Measurements from ENCODE around the gene ALDH1L2.
A peak's percentile ranks its signal among the peaks of the same experiment; 100 is the strongest.

The ALDH1L2 gene

DNA sequence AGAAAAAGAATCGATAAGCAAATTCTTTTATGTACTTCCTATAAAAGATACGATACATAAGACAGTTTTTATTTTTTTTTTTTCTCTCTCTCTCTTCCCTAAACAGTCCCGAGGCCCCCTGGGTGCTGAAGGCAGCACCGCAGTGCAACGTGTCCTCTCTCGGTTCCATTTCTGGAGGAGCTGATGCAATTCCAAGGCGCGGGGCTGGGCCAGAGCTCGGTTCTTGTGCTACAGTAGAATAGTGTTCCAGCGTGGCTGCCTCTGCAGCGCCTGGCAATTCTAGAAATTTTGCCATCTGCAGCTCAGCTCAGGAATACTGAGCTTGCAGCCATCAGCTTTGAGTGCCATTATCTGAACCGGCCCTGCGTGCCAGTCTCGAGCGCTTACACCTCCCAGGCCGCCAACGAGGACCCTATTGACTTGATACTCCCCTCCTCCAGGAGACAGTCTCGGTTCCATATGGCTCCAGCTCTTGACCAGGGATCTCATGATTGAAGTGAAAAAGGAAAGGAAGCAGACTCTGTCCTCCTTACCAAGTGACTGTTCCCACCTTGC, 630 bp downstream of the ALDH1L2 start:
- DNase-seq (ENCODE audit: low read depth) = no peak

DNA sequence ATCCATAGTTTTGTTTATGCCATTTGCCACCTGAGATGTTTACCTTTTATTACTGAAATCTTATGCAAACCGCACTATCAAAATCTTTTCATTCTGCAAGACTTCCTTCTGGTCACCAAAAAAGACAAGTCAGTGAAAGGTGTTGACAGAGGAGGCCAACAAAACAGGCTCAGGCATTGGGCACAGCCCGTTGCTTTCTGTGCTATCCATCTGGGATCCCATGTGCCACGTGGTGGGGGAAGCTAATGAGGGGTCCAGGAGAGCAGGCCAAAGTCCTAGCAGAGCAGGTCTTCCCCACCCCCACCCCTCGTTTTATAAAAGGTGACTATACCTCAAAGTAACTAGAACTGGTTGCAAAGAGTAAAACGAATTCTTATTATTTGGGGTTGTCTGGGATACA, 1.2 kb downstream of the ALDH1L2 start:
- no peak for DNase-seq (ENCODE audit: low read depth)

DNA sequence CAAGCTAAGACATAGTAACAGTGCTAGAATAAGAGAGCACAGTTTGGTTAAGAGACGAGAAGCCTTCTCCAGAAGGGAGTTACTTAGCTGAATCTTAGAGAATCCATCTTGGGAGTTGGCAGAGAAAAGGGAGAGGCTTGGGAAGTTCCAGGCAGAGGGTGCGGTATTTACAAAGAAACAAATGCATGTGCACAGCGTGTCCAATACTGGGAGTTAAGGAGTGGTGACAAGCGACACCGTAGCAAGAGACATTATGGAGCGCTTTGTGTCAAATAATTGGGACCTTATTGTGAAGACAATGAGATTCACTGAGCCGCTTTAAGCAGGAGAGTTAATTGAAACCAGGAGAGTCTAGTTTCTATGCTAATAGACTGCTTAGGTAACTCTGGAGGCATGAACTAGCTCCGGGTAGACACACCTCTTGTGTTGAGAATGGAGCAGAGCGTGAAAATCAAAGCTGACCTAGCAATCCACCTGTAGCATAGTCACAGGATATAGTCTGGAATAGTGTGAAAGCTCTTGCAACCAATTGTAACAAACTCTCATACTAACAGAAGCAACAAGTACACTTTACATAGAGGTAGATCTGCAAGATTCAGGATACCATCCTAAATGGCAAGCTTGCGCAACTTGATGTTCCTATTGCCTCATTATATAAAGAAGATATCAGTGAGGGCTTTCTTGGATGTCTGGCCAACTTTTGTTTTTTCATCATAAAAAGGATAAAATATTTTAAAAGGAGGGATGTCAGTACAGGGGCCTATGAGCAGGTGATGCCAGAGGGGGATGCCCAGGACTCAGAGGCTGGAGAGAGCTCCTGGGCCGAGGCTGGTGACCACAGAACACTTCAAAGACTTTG, 5.3 kb downstream of the ALDH1L2 start:
- no peak for DNase-seq (ENCODE audit: low read depth)

- DNase-seq (ENCODE audit: low read depth) = no peak
Observed at GRCh38 chr12:105077435-105077834, 6.8 kb downstream of the ALDH1L2 start.

DNA sequence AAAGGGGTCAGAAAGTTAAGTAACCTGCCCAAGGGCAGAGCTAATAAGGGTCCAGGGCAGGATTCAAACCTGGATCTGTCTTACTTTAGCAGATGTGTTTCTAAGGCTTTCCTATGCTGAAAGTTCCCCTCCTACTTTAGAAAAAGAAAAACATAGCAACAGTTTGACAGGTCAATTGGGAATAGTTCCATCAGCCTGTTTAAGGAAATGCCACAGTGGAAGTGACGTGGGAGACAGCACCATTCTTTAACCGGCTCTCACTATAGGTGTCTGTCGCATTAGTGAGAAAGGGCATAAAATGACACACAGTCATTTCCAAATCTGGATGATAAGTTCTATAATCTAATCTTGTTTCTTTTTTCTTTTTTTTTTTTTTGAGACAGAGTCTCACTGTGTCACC, 7.3 kb downstream of the ALDH1L2 start:
- DNase-seq (ENCODE audit: low read depth) = no peak

DNA sequence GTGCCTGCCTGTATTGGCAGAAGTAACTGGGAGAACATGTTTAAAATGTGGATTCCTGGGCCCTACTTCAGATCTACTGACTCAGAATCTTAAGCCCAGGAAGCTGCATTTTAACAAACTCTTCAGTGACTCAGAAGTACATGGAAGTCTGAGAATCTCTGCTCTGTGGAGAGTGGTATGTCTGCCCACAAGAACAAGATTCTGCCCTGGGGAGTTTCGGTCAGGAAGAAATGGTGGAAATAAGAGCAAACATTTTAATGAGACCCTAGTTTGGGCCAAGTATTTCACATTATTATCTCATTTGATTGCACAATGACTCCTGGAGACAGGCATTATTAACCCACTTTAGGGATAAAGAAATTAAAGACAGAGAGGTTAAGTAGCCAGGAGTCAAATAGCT, 8.2 kb downstream of the ALDH1L2 start:
- no peak for DNase-seq (ENCODE audit: low read depth)

DNA sequence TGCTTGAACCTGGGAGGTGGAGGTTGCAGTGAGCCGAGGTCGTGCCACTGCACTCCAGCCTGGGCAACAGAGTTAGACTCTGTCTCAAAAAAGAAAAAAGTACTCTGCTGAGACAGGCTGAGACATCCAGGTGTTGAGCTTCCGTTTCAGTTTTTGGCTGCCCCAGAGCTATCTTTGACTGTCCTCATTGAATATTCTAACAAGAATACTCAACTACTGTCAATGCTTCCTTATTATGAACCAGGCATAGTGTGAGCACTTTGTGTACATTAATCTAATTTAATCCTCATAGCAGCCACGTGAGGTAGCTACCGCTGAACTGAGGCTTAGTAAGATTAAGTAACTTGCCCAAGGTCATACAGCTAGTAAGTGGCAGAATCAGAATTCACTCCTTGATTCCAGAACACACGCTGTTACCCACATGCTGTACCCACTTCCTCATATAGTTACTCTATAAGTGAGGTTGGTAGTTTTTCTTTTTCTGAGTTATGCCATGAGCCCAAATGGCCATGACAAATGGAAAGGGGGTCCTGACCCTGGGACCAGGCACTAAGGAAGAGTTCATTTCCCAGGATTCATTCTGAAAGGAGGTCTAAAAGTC, 11.3 kb downstream of the ALDH1L2 start:
- no peak for DNase-seq (ENCODE audit: low read depth)

GRCh38 chr12:105071981-105072380, 12.3 kb downstream of the ALDH1L2 start:
- DNase-seq (ENCODE audit: low read depth) = no peak

- no peak for DNase-seq (ENCODE audit: low read depth)
Observed at GRCh38 chr12:105069936-105070702, 14.1 kb downstream of the ALDH1L2 start.

DNA sequence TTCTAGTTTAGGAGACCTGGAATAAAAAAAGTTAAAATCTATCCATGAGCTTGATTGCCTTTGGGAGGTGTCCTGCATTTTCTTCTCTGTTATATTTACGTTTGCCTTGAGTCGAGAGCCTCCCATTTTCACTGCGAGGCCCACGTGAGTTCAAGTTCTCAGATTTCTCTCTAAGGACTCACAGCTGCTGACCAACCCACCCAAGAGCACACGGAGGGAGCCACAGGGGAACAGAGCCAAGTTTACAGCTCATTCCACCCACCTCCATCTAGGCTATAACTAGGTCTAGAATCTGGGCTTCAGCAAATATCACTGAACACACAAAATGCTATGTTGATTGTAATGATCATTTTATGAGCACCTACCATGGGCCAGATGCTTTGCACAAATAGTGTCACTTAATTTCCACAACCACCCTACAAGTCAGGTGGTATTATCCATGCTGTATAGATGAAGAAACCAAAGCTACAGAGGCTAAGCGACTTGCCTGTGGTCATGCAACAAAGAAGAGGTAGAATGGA, 16.7 kb downstream of the ALDH1L2 start:
- no peak for DNase-seq (ENCODE audit: low read depth)

DNA sequence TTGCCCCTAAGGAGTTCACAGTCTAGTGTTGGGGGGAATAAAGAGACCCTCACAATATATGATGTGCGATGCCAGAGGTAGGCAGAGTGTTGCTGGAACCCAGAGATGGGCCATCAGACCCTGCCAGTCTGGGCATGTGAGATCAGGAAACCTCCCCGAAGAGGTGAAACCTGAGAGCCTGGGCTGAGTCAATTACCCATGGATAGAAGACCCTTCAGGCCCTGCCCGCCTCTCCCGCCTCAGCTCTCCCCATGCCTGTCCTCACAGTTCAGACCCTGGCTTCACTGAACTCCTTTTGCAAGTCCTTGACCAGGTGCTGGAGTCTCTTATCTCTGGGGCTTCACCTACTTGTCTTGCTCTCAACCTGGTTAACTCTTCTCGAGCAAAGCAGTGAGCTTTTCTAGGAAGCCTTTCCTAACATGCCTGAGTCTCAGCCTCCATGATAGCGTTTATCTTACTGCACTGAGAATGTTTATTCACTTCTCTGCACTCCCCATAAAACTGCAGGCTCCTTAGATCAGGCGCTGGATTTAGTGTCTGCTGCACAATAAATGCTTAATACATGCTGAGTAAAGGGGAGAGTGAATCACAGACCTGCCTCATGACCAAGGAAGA, 19.6 kb downstream of the ALDH1L2 start:
- no peak for DNase-seq (ENCODE audit: low read depth)

DNA sequence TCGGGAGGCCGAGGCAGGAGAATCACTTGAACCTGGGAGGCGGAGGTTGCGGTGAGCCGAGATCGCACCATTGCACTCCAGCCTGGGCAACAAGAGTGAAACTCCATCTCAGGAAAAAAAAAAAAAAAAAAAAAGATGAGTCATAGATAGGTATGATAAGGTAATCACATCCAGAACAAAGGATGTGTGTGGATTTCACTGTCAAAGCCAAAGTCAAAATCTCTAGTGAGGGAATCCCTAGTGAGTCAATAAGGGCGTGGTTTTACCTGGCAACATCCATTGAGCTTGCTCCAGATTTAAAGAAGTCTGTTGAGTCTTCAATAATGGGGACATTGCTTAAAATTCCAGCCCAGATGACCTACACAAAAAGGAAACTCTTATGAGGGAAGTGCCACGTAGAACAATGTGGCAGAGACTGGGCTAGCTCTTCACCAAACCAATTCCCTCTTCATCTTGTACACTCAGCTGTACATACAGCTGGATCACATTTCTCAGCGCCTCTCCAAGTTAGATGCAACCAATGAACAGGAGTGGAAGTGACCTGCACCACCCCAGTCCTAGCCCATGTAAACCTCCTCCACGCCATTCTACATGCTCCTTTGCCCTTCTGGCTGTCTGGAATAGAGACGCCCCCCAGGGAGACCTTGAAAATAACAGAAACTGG, 23.4 kb downstream of the ALDH1L2 start:
- no peak for DNase-seq (ENCODE audit: low read depth)

DNA sequence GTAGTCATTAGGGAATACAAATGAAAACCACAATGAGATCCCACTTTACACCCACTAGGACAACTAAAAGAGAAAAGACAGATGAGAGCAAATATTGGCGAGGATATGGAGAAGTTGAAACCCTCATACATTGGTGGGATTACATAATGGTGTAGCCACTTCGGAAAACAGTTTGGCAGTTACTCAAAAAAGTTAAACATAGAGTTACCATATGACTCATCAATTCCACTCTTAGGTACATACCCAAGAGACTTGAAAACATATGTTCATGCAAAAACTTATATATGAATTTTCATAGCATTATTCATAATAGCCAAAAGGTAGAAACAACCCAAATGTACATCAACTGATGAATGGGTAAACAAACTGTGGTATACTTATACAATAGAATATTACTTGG, 27.1 kb downstream of the ALDH1L2 start:
- no peak for DNase-seq (ENCODE audit: low read depth)

- DNase-seq (ENCODE audit: low read depth) = peak; percentile 38
Observed at GRCh38 chr12:105053116-105053572, 31.1 kb downstream of the ALDH1L2 start.

DNA sequence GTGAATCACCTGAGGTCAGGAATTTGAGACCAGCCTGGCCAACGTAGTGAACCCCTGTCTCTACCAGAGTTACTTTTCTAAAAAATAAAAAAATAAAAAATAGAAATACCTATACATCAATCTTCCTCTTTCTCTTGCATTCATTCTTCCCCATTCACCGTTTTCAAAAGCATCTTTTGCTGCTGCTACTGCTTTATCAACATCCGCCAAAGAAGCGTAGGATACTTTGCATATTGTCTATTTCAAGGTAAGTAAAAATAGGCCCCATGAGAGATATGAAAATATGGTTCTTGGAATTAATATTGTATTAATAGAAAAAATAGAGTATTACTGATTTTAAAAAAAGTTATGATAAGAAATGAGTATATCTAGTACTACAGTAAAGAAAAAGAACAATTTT, 32.3 kb downstream of the ALDH1L2 start:
- no peak for DNase-seq (ENCODE audit: low read depth)

- DNase-seq (ENCODE audit: low read depth) = no peak
Observed at GRCh38 chr12:105048315-105048714, 35.9 kb downstream of the ALDH1L2 start.

DNA sequence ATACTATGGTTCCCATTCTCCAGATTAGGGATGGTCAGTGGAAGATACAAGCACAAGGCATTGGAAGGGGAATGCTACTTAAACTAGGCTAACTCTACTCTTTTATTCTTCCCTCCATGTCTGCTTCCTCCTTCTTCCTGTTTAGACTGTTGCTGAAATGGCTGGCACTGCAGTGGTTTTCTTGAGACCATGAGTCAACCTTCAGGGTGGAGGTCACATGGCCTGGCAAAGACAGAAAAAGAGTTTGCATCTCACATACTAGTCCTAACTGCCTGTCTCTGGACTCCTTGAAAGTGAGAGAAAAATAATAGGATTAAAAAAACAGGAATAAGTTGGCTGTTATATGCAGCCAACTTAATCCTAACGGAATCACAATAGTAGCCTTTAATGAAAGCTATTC, 37.0 kb downstream of the ALDH1L2 start:
- DNase-seq (ENCODE audit: low read depth) = no peak

DNA sequence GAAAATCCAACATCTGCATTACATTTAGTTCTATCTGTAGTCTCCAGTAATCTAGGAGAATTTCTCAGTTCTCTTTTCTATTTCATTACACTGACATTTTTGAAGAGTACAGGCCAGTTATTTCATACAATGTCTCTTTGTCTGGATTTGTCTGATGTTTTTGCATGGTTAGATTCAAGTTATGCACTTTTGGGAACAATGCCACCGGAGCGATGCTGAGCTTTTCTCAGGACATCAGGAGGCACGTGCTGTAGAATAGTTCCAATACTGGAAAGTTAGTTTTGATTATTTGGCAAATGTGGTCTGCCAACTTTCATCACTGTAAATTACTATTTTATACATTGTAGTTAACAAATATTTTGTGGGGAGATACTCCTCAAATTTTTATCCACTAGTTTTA, 43.1 kb downstream of the ALDH1L2 start:
- DNase-seq (ENCODE audit: low read depth) = no peak

DNA sequence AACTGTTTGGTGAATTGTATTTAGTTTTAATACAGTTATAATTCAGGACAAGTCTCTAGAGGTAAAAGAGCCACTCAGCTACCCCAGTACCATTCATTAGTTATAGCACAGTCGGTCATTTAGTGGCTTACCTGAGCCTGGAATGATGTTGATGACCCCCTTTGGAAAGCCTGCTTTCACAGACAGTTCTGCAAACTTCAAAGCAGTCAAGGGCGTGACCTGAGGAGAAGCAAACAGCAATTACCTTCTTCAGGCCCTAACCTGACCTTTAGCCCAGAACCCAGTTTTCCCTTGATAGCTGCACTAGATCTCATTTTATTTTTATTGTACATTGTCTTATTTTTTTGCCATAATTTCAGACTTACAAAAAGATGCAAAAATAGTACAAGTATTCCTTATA, 43.8 kb downstream of the ALDH1L2 start:
- DNase-seq (ENCODE audit: low read depth) = no peak

- no peak for DNase-seq (ENCODE audit: low read depth)
Observed at GRCh38 chr12:105036937-105037649, 47.2 kb downstream of the ALDH1L2 start.

DNA sequence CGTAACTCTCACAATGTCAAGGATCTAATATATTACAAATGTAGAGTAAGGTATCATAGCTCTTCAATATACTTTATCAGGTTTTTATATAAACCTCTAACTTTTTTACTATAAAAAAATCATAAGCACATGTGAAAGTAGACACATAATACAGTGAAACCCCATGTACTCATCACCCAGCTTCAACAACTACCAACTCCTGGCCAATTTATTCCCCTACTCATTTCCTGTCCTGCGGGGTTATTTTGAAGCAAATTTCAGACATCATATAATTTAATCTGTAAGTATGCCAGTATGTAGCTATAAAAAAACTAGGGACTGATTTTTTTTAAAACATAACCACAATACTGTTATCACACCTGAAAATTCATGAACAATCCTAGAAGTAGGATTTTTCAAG, 50.4 kb downstream of the ALDH1L2 start:
- DNase-seq (ENCODE audit: low read depth) = no peak

Measured in stimulated activated CD8-positive, alpha-beta memory T cell treated with anti-CD3 and anti-CD28 coated beads, Interleukin-12 subunit alpha, Interleukin-12 subunit beta, amount 100 ng/mL, for 4 hours (primary cell).